Panc1 (cell line): ENCODE data around the gene RAD50. TPM values are rescaled to one million over a fixed set of nuclear protein-coding genes. Genes with fewer than 3 reads are reported as not detected.
"Not testable (repeated sequence)": the region's sequence is repeated elsewhere in the genome, so short reads cannot be mapped to it uniquely, and the experiment has no call there.

Experiments used
- ATAC-seq: fragments of 200-7000 bp; cut with Tn5 transposase; 2 replicates; pipeline ENCODE4 v1.9.1; 2020; ENCODE audit warnings: mild to moderate bottlenecking, moderate library complexity
- BruUV-seq: library from RNA; stranded (reverse); fragments of 400-500 nt; replicated peaks from 2 replicates; lab custom pipeline; 2021; lab: Mats Ljungman, UMichigan
- CTCF ChIA-PET: fragments of 300-600 bp; sonication (Branson Sonifier 250); formaldehyde crosslinking; loops from one replicate; lab custom pipeline; 2022; ENCODE audit warnings: antibody characterized with exemption; lab: Charles Lee
- POLR2A ChIA-PET: fragments of 300-600 bp; sonication (Branson Sonifier 250); formaldehyde crosslinking; loops from one replicate; lab custom pipeline; 2022; ENCODE audit warnings: antibody characterized with exemption; lab: Charles Lee
- DNase-seq: peaks from one replicate; pipeline ENCODE4 v3.0.0-alpha.2; 2010; ENCODE audit warnings: low read depth, low spot score
- H3K27ac ChIP-seq: 2 replicates; pipeline ENCODE4 v1.5.1; 2011; ENCODE audit warnings: mild to moderate bottlenecking, low read length, inconsistent platforms
- H3K27me3 ChIP-seq: fragments of 200-500 bp; sonication (Bioruptor generic); 2 replicates; pipeline ENCODE4 v1.6.0; 2014; ENCODE audit warnings: low read length, inconsistent platforms; ENCODE audit not compliant: control insufficient read depth, insufficient read depth
- H3K36me3 ChIP-seq: fragments of 200-500 bp; sonication (Bioruptor generic); 2 replicates; pipeline ENCODE4 v1.5.1; 2014; ENCODE audit warnings: inconsistent platforms, mild to moderate bottlenecking, low read length, moderate library complexity; ENCODE audit not compliant: control insufficient read depth, insufficient read depth
- H3K4me1 ChIP-seq: 2 replicates; pipeline ENCODE4 v1.5.1; 2011; ENCODE audit warnings: inconsistent platforms, mild to moderate bottlenecking, low read length, moderate library complexity; ENCODE audit not compliant: control insufficient read depth, insufficient read depth
- H3K4me3 ChIP-seq, 2 experiments: 2 replicates each; pipeline ENCODE4 v1.5.1; 2011 to 2012; ENCODE audit warnings: low read depth in 2 of 2, low read length in 2 of 2, mild to moderate bottlenecking in 2 of 2, inconsistent platforms in 1 of 2, moderate library complexity in 1 of 2
- H3K9me3 ChIP-seq: fragments of 200-500 bp; sonication (Bioruptor generic); 2 replicates; pipeline ENCODE4 v1.5.1; 2014; ENCODE audit warnings: low read depth, mild to moderate bottlenecking, inconsistent platforms, low read length, moderate library complexity; ENCODE audit not compliant: control insufficient read depth, insufficient read depth
- CTCF ChIP-seq: fragments of 450-650 bp; IDR thresholded peaks from 2 replicates; pipeline ENCODE4 v1.5.1; 2017; ENCODE audit warnings: mild to moderate bottlenecking
- POLR2AphosphoS5 ChIP-seq: IDR thresholded peaks from 2 replicates; pipeline ENCODE4 v1.6.1; 2012; ENCODE audit warnings: mild to moderate bottlenecking, low read depth, low read length, moderate library complexity
- SIN3A ChIP-seq: IDR thresholded peaks from 2 replicates; pipeline ENCODE4 v1.6.1; 2012; ENCODE audit warnings: low read depth, mild to moderate bottlenecking, low read length, moderate library complexity, borderline replicate concordance; ENCODE audit not compliant: insufficient read depth
- TCF7L2 ChIP-seq: IDR thresholded peaks from 2 replicates; pipeline ENCODE4 v1.6.1; 2011; ENCODE audit warnings: mild to moderate bottlenecking, low read depth, low read length, inconsistent platforms
- in situ Hi-C: cut with HindIII; loops from 2 replicates; pipeline ENCODE4 v1.10.0; 2016; ENCODE audit warnings: low sequenced_read_pairs, low pct_unique_long_range_greater_than_20kb
- intact Hi-C: fragments of 100-400 bp; cut with micrococcal nuclease; formaldehyde crosslinking; loops from one replicate; pipeline ENCODE4 v1.10.0; 2022; ENCODE audit not compliant: unreplicated experiment
- total RNA-seq: library from RNA; stranded (reverse); gene quantifications from one replicate; pipeline ENCODE4 v1.2.1, GENCODE V29; 2021; ENCODE audit not compliant: unreplicated experiment
- TF ChIP-seq, protein P1 (sequence below), 2 experiments: IDR thresholded peaks; 2 replicates each; pipeline ENCODE4 v1.6.1; 2011 to 2012; ENCODE audit warnings: low read depth in 2 of 2, control low read depth in 1 of 2, low read length in 1 of 2, mild to moderate bottlenecking in 1 of 2, moderate library complexity in 1 of 2; ENCODE audit not compliant: insufficient read depth in 1 of 2

RAD50 gene
- total RNA-seq, 1 experiment from 2014 or later: 77.6 TPM

DNA sequence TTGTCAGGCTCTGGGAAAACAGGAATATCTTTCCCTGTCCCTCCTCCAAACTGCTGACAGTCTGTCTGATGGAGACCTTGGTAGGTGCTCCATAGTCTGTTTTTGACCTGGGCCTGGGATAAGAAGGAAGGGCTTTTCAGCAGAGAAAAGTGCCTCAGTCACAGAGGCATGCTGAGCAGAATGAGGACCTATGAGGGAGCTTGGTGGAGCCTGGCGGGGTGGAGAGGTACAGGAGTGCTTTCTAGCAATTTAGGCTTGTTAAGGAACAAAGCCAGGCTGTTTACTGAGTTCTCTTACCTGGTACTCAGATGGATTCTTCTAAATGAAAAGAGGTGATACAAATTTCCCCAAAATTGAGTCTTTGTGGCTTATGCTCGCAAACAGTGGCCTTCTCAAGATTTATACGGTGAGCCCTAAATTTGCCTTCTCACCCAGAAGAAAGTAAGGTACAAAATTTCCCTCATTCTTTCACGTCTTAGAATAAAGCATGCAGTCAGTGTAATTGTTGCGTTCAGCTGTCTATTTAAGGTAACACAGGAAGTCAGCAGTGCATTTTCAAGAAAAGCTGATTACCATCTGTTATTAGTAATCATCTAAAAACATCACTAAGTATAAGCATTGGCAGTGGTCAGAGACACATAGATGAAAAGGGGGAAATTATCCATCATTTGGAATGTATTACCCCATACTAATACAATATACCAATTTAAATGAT lies 72.6 kb downstream of the RAD50 start:
- no peaks in the 10 kb centered on the region for H3K9me3 ChIP-seq
- in situ Hi-C loops (no loop called here), intact Hi-C loops (no loop called here)
- no peak for ATAC-seq
- BruUV-seq: no TSS peak
- CTCF ChIA-PET: interaction anchor here (0.6 kb wide), 1 partner anchor 191 kb away, joined by 4 read pairs; no protein-coding TSS in a partner anchor
- TF ChIP-seq TCF7L2 (no peak), SIN3A (no peak), POLR2AphosphoS5 (no peak), CTCF (no peak)
- TF ChIP-seq, protein P1, sequence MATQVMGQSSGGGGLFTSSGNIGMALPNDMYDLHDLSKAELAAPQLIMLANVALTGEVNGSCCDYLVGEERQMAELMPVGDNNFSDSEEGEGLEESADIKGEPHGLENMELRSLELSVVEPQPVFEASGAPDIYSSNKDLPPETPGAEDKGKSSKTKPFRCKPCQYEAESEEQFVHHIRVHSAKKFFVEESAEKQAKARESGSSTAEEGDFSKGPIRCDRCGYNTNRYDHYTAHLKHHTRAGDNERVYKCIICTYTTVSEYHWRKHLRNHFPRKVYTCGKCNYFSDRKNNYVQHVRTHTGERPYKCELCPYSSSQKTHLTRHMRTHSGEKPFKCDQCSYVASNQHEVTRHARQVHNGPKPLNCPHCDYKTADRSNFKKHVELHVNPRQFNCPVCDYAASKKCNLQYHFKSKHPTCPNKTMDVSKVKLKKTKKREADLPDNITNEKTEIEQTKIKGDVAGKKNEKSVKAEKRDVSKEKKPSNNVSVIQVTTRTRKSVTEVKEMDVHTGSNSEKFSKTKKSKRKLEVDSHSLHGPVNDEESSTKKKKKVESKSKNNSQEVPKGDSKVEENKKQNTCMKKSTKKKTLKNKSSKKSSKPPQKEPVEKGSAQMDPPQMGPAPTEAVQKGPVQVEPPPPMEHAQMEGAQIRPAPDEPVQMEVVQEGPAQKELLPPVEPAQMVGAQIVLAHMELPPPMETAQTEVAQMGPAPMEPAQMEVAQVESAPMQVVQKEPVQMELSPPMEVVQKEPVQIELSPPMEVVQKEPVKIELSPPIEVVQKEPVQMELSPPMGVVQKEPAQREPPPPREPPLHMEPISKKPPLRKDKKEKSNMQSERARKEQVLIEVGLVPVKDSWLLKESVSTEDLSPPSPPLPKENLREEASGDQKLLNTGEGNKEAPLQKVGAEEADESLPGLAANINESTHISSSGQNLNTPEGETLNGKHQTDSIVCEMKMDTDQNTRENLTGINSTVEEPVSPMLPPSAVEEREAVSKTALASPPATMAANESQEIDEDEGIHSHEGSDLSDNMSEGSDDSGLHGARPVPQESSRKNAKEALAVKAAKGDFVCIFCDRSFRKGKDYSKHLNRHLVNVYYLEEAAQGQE (IDR thresholded peaks at IDR 0.05; ENCODE audit: insufficient read depth in 1 of 2, low read depth in 2 of 2, low read length in 1 of 2): no peak
- no peaks in the 10 kb centered on the region for H3K4me1 ChIP-seq
- no peaks in the 10 kb centered on the region; the same call in 1 of the 2 replicates for H3K36me3 ChIP-seq
- no peak for DNase-seq
- H3K27me3 ChIP-seq: no peaks in the 10 kb centered on the region
- POLR2A ChIA-PET: no interaction called here
- no peak overlapping the region for H3K27ac ChIP-seq
- H3K4me3 ChIP-seq: no peak overlapping the region

GRCh38 chr5:132633587-132633986 lies 76.8 kb downstream of the RAD50 start:
- DNase-seq, intact Hi-C loops, H3K27ac ChIP-seq, in situ Hi-C loops, BruUV-seq, H3K27me3 ChIP-seq, ATAC-seq, H3K9me3 ChIP-seq, H3K4me1 ChIP-seq, H3K4me3 ChIP-seq: not testable (repeated sequence)
- CTCF ChIA-PET: interaction anchor here (0.7 kb wide), 1 partner anchor 108 kb away, joined by 8 read pairs; no protein-coding TSS in a partner anchor
- POLR2A ChIA-PET: interaction anchor here (0.7 kb wide), 1 partner anchor 121 kb away, joined by 3 read pairs; no protein-coding TSS in a partner anchor
- peaks cover 11% of the 10 kb centered on the region; the same call in 1 of the 2 replicates for H3K36me3 ChIP-seq

DNA sequence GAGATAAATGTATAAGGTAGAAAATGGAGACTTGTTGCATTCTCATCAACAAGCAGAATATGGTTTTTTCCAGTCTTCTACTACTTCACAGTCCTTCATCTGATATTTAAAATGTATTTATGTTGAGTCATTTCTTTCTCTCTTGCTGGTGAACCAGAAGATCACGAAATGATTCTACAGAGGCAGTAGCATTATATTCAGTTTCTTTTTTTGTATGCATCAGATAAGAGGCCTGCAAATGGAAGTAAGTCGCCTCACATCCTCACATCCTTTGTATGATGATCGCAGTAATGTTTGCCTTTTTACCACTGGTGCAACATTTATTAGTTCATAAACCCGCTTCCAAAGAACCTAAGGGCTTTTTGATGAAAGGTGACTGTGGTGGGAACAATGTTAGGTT lies 79.1 kb downstream of the RAD50 start:
- H3K27ac ChIP-seq: no peak overlapping the region
- POLR2A ChIA-PET: no interaction called here
- no peaks in the 10 kb centered on the region for H3K9me3 ChIP-seq
- CTCF ChIA-PET: no interaction called here
- in situ Hi-C loops: no loop called here
- TSS peak; percentile 7 for BruUV-seq
- H3K4me3 ChIP-seq: no peak overlapping the region
- intact Hi-C loops: no loop called here
- no peak for ATAC-seq
- DNase-seq: no peak
- TF ChIP-seq TCF7L2 (no peak), POLR2AphosphoS5 (no peak), CTCF (no peak), SIN3A (no peak)
- TF ChIP-seq, protein P1 (IDR thresholded peaks at IDR 0.05; ENCODE audit: insufficient read depth in 1 of 2, low read depth in 2 of 2, low read length in 1 of 2): no peak
- H3K36me3 ChIP-seq: peaks cover 23% of the 10 kb centered on the region
- H3K27me3 ChIP-seq: no peaks in the 10 kb centered on the region
- H3K4me1 ChIP-seq: no peaks in the 10 kb centered on the region
